Stimulated activated CD8-positive, alpha-beta memory T cell treated with anti-CD3 and anti-CD28 coated beads, Interleukin-4, amount 100 ng/mL, for 48 hours (primary cell): ENCODE data around the gene KDM4B.
A peak's percentile ranks its signal among the peaks of the same experiment; 100 is the strongest.

Experiments used
- DNase-seq: peaks from one replicate; pipeline ENCODE4 v3.0.0-alpha.2; 2020

KDM4B gene

GRCh38 chr19:5036698-5037563 lies 68.0 kb downstream of the KDM4B start:
- DNase-seq = no peak

- DNase-seq = no peak
Observed at GRCh38 chr19:5037936-5038335, 69.0 kb downstream of the KDM4B start.

- DNase-seq = no peak
Observed at GRCh38 chr19:5038631-5039271, 69.8 kb downstream of the KDM4B start.

GRCh38 chr19:5039642-5040543 lies 71.0 kb downstream of the KDM4B start:
- no peak for DNase-seq

GRCh38 chr19:5040544-5041167 lies 71.7 kb downstream of the KDM4B start:
- no peak for DNase-seq

GRCh38 chr19:5041168-5041912 lies 72.4 kb downstream of the KDM4B start:
- DNase-seq = no peak

- DNase-seq = no peak
Observed at GRCh38 chr19:5041913-5042187, 72.9 kb downstream of the KDM4B start.

- no peak for DNase-seq
Observed at GRCh38 chr19:5042556-5042955, 73.6 kb downstream of the KDM4B start.

GRCh38 chr19:5045029-5045428 lies 76.1 kb downstream of the KDM4B start:
- DNase-seq = no peak

GRCh38 chr19:5045956-5046338 lies 77.0 kb downstream of the KDM4B start:
- no peak for DNase-seq

- no peak for DNase-seq
Observed at GRCh38 chr19:5046339-5047039, 77.6 kb downstream of the KDM4B start.

- DNase-seq = no peak
Observed at GRCh38 chr19:5047251-5047935, 78.5 kb downstream of the KDM4B start.

- peak; percentile 81 for DNase-seq
Observed at GRCh38 chr19:5048091-5048726, 79.3 kb downstream of the KDM4B start.

GRCh38 chr19:5048727-5049553 lies 80.0 kb downstream of the KDM4B start:
- DNase-seq = no peak

- no peak for DNase-seq
Observed at GRCh38 chr19:5049561-5049960, 80.6 kb downstream of the KDM4B start.

- DNase-seq = no peak
Observed at GRCh38 chr19:5050067-5050656, 81.2 kb downstream of the KDM4B start.

GRCh38 chr19:5050905-5051304 lies 82.0 kb downstream of the KDM4B start:
- no peak for DNase-seq

- DNase-seq = no peak
Observed at GRCh38 chr19:5051619-5052018, 82.7 kb downstream of the KDM4B start.

- DNase-seq = no peak
Observed at GRCh38 chr19:5052515-5052914, 83.6 kb downstream of the KDM4B start.
